ENCODE data around the gene KRT5. TPM values are rescaled to one million over a fixed set of nuclear protein-coding genes. Genes with fewer than 3 reads are reported as not detected.

The KRT5 gene
- total RNA-seq, 1 donor from 2014 or later, result not detected

DNA sequence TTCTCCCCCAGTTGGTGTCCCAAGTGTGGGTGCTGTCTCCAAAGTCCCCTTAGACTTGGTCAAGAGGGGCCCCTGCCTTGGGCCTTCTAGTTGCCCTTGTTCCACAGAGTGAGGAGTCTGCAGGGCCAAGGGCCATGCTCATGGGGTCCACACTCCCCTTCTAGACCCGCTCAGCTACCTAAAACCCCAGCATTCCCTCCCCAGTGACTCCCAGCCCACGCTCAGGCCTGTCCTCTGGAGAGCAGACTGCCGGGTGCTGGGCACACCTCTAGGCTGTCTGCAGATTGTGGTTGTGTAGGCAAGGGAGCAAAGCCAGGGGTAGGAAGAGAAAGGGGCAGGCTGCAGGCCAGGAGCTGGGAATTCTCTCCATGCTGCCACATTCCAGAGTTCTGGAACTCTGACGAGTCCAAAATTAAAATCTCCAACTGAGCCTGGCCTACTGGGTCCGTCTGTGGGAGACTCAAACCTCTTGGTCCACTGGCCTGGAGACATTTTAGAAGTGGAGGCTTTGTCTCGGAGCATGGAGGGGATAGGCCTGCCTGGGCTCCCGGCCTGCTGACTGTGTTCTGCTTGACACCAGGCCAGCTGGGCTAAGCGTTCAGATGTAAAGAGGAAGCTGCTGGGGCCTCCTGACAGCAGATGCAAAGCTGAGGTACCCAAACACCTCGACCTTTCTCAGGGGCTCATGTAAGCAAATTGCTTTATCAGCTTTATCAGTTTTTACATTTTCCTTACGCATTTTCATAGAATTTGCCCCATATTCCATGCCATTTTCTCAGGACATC, 13.7 kb upstream of the KRT5 start:
- no peak overlapping the region for H3K4me3 Mint-ChIP-seq (ENCODE audit: unreplicated experiment)
- H3K4me1 Mint-ChIP-seq (ENCODE audit: low read depth), result peaks cover 4% of the 10 kb centered on the region
- no peaks in the 10 kb centered on the region for H3K9me3 Mint-ChIP-seq (ENCODE audit: low read depth)
- TF ChIP-seq, protein P1, sequence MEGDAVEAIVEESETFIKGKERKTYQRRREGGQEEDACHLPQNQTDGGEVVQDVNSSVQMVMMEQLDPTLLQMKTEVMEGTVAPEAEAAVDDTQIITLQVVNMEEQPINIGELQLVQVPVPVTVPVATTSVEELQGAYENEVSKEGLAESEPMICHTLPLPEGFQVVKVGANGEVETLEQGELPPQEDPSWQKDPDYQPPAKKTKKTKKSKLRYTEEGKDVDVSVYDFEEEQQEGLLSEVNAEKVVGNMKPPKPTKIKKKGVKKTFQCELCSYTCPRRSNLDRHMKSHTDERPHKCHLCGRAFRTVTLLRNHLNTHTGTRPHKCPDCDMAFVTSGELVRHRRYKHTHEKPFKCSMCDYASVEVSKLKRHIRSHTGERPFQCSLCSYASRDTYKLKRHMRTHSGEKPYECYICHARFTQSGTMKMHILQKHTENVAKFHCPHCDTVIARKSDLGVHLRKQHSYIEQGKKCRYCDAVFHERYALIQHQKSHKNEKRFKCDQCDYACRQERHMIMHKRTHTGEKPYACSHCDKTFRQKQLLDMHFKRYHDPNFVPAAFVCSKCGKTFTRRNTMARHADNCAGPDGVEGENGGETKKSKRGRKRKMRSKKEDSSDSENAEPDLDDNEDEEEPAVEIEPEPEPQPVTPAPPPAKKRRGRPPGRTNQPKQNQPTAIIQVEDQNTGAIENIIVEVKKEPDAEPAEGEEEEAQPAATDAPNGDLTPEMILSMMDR (IDR thresholded peaks at IDR 0.05), result no peak
- H3K27ac Mint-ChIP-seq (ENCODE audit: unreplicated experiment), result no peak overlapping the region
- H3K36me3 Mint-ChIP-seq (ENCODE audit: low read depth), result no peaks in the 10 kb centered on the region
- peaks cover 32% of the 10 kb centered on the region for H3K27me3 Mint-ChIP-seq (ENCODE audit: low read depth)
- no peak for DNase-seq (ENCODE audit: low spot score)

DNA sequence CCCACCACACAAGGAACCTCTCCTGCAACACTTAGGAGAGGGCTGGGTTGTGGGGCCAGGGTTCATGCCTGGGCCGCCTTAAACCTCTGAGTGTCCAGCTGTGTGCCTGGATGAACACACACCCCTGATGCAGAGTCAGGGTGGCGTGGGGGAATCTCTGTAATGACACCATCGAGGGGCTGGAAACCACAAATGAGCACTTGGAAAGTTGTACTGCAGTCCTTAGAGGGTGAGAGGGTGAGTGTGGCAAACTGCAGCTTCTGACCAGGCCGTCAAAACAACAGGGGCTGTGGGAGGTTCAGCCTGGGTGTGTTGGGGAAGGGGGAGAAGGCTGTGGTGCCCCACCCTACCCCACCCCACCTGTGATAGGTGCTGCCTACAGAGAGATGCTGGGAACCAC, 12.4 kb upstream of the KRT5 start:
- H3K36me3 Mint-ChIP-seq (ENCODE audit: low read depth), result no peaks in the 10 kb centered on the region
- no peak for DNase-seq (ENCODE audit: low spot score)
- TF ChIP-seq, protein P1 (IDR thresholded peaks at IDR 0.05), result no peak
- no peaks in the 10 kb centered on the region for H3K4me1 Mint-ChIP-seq (ENCODE audit: low read depth)
- H3K27me3 Mint-ChIP-seq (ENCODE audit: low read depth), result peaks cover 30% of the 10 kb centered on the region
- H3K4me3 Mint-ChIP-seq (ENCODE audit: unreplicated experiment), result no peak overlapping the region
- no peaks in the 10 kb centered on the region for H3K9me3 Mint-ChIP-seq (ENCODE audit: low read depth)
- H3K27ac Mint-ChIP-seq (ENCODE audit: unreplicated experiment), result no peak overlapping the region

DNA sequence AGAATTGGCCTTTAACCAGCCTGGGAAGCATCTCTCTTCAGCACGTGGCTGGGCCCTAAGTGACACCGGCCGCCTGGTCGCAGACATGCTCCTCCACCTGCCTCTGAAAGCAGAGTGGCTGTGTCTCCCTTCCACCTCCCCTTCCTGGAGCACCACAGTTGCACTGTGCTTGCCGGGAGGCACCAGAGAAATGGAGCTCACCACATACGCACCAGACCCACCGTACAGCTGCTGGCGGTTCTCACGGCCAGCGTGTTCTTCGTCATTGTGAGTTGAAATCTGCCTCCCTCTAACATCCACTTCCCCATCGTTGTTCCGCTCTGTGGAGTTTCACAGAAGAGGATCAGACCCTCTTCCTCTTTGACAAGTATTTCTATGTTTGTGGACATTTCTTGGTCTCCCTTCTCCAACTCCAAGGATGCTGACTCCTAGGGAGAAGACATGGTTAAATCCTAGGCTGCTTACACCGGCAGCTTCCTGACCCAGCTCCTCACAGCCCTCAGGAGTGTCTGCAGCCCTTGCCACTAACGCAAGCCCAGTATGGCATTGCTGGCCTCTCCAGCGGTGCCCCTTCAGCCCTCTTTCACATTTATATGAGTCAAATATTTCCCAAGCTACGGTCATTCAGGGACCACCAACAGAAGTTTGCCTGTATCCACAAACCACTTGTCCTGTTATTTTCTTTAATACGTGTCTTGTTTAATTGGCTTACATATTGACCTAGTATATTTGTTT, 11.5 kb upstream of the KRT5 start:
- TF ChIP-seq, protein P1 (IDR thresholded peaks at IDR 0.05), result no peak
- no peak overlapping the region for H3K27ac Mint-ChIP-seq (ENCODE audit: unreplicated experiment)
- peaks cover 28% of the 10 kb centered on the region for H3K27me3 Mint-ChIP-seq (ENCODE audit: low read depth)
- no peak for DNase-seq (ENCODE audit: low spot score)
- no peak overlapping the region for H3K4me3 Mint-ChIP-seq (ENCODE audit: unreplicated experiment)
- no peaks in the 10 kb centered on the region for H3K36me3 Mint-ChIP-seq (ENCODE audit: low read depth)
- H3K4me1 Mint-ChIP-seq (ENCODE audit: low read depth), result no peaks in the 10 kb centered on the region
- no peaks in the 10 kb centered on the region for H3K9me3 Mint-ChIP-seq (ENCODE audit: low read depth)

DNA sequence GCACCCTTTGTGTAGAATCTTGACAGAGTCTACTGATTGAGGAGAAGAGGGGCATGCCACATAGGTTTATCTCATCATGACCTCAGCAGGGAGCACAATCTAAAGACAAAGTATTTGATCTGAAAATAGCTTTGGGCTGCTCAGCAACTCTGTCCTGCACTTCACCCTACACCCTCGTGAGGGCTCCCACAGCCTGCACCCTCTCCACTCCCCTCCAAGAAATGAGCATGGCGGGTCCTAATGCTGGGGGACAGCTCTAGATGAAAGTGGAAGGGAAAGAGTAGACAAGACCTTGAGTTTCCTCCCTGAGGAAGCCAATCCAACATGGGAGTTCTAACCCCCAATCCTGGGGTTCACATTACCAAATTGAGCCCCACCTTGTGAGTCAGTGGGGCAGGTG, 10.7 kb upstream of the KRT5 start:
- TF ChIP-seq, protein P1 (IDR thresholded peaks at IDR 0.05), result no peak
- no peak for DNase-seq (ENCODE audit: low spot score)
- no peaks in the 10 kb centered on the region for H3K9me3 Mint-ChIP-seq (ENCODE audit: low read depth)
- H3K27me3 Mint-ChIP-seq (ENCODE audit: low read depth), result peaks cover 27% of the 10 kb centered on the region
- no peaks in the 10 kb centered on the region for H3K4me1 Mint-ChIP-seq (ENCODE audit: low read depth)
- no peak overlapping the region for H3K4me3 Mint-ChIP-seq (ENCODE audit: unreplicated experiment)
- no peaks in the 10 kb centered on the region for H3K36me3 Mint-ChIP-seq (ENCODE audit: low read depth)
- no peak overlapping the region for H3K27ac Mint-ChIP-seq (ENCODE audit: unreplicated experiment)

DNA sequence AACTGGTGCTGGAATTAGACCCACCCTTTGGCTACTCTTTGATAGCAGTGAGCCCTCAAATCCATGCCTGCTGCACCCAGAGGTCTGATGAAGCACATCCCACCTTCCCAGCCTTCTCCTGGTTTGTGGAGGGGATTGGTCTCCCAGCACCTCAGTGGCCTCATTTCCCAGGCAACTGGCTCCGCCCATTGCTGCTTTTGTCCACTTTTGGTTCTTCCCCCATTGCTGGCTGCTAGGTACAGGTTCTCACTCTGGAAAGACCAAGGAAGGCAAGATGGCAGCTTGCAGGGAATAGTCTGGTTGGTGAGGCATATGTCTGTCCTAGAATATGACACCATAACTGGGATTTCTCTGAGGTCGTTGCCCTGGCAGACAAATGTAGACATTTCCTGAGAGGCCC, 10.2 kb upstream of the KRT5 start:
- Mint-ChIP-seq H3K36me3 (ENCODE audit: low read depth) (no peaks in the 10 kb centered on the region), H3K9me3 (ENCODE audit: low read depth) (no peaks in the 10 kb centered on the region), H3K27me3 (ENCODE audit: low read depth) (peaks cover 27% of the 10 kb centered on the region), H3K4me1 (ENCODE audit: low read depth) (no peaks in the 10 kb centered on the region), H3K27ac (ENCODE audit: unreplicated experiment) (no peak overlapping the region), H3K4me3 (ENCODE audit: unreplicated experiment) (no peak overlapping the region)
- no peak for DNase-seq (ENCODE audit: low spot score)
- TF ChIP-seq, protein P1 (IDR thresholded peaks at IDR 0.05), result no peak

Measured in chondrocyte (in vitro differentiated cells).